ENCODE results near the gene CCDC142. TPM values are rescaled to one million over a fixed set of nuclear protein-coding genes. Genes with fewer than 3 reads are reported as not detected.
A peak's percentile ranks its signal among the peaks of the same experiment; 100 is the strongest.
"Not testable (repeated sequence)": the region's sequence is repeated elsewhere in the genome, so short reads cannot be mapped to it uniquely, and the experiment has no call there.

CCDC142 gene
- total RNA-seq, 1 donor from 2014 or later: 9.5 TPM

- H3K4me3 ChIP-seq (ENCODE audit: low read depth, low read length): no peak overlapping the region
- TF ChIP-seq, protein P1, sequence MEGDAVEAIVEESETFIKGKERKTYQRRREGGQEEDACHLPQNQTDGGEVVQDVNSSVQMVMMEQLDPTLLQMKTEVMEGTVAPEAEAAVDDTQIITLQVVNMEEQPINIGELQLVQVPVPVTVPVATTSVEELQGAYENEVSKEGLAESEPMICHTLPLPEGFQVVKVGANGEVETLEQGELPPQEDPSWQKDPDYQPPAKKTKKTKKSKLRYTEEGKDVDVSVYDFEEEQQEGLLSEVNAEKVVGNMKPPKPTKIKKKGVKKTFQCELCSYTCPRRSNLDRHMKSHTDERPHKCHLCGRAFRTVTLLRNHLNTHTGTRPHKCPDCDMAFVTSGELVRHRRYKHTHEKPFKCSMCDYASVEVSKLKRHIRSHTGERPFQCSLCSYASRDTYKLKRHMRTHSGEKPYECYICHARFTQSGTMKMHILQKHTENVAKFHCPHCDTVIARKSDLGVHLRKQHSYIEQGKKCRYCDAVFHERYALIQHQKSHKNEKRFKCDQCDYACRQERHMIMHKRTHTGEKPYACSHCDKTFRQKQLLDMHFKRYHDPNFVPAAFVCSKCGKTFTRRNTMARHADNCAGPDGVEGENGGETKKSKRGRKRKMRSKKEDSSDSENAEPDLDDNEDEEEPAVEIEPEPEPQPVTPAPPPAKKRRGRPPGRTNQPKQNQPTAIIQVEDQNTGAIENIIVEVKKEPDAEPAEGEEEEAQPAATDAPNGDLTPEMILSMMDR (IDR thresholded peaks at IDR 0.05; ENCODE audit: insufficient read depth, low read length, poor library complexity, severe bottlenecking): no peak
Observed at GRCh38 chr2:74461187-74462053, 21.4 kb downstream of the CCDC142 start.

DNA sequence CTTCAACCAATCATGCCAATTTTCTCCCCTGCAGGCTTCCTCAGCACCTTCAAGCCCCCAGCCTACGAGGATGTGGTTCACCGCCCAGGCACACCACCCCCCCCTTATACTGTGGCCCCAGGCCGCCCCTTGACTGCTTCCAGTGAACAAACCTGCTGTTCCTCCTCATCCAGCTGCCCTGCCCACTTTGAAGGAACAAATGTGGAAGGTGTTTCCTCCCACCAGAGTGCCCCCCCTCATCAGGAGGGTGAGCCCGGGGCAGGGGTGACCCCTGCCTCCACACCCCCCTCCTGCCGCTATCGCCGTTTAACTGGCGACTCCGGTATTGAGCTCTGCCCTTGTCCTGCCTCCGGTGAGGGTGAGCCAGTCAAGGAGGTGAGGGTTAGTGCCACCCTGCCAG, 22.6 kb downstream of the CCDC142 start:
- not testable (repeated sequence) for DNase-seq (ENCODE audit: low read depth); H3K4me3 ChIP-seq (ENCODE audit: low read depth, low read length); H3K27me3 ChIP-seq (ENCODE audit: control insufficient read depth, insufficient read depth, low read length); H3K36me3 ChIP-seq (ENCODE audit: control insufficient read depth, insufficient read depth, low read length)

More at GRCh38 chr2:74461187-74462053, 21.4 kb downstream of the CCDC142 start:
- no peak for DNase-seq (ENCODE audit: low read depth)
- Histone ChIP-seq H3K27me3 (ENCODE audit: control insufficient read depth, insufficient read depth, low read length) (no peaks in the 10 kb centered on the region), H3K36me3 (ENCODE audit: control insufficient read depth, insufficient read depth, low read length) (no peaks in the 10 kb centered on the region)

GRCh38 chr2:74459503-74460118, 23.2 kb downstream of the CCDC142 start:
- H3K4me3 ChIP-seq (ENCODE audit: low read depth, low read length): peak overlapping the region; percentile 88
- not testable (repeated sequence) for H3K27me3 ChIP-seq (ENCODE audit: control insufficient read depth, insufficient read depth, low read length); DNase-seq (ENCODE audit: low read depth)

GRCh38 chr2:74458938-74459363, 23.8 kb downstream of the CCDC142 start:
- Histone ChIP-seq H3K27me3 (ENCODE audit: control insufficient read depth, insufficient read depth, low read length) (no peaks in the 10 kb centered on the region), H3K36me3 (ENCODE audit: control insufficient read depth, insufficient read depth, low read length) (no peaks in the 10 kb centered on the region), H3K4me3 (ENCODE audit: low read depth, low read length) (peak overlapping the region; percentile 88)
- TF ChIP-seq, protein P1 (IDR thresholded peaks at IDR 0.05; ENCODE audit: insufficient read depth, low read length, poor library complexity, severe bottlenecking): no peak
- no peak for DNase-seq (ENCODE audit: low read depth)

More at GRCh38 chr2:74459503-74460118, 23.2 kb downstream of the CCDC142 start:
- H3K36me3 ChIP-seq (ENCODE audit: control insufficient read depth, insufficient read depth, low read length): not testable (repeated sequence)

DNA sequence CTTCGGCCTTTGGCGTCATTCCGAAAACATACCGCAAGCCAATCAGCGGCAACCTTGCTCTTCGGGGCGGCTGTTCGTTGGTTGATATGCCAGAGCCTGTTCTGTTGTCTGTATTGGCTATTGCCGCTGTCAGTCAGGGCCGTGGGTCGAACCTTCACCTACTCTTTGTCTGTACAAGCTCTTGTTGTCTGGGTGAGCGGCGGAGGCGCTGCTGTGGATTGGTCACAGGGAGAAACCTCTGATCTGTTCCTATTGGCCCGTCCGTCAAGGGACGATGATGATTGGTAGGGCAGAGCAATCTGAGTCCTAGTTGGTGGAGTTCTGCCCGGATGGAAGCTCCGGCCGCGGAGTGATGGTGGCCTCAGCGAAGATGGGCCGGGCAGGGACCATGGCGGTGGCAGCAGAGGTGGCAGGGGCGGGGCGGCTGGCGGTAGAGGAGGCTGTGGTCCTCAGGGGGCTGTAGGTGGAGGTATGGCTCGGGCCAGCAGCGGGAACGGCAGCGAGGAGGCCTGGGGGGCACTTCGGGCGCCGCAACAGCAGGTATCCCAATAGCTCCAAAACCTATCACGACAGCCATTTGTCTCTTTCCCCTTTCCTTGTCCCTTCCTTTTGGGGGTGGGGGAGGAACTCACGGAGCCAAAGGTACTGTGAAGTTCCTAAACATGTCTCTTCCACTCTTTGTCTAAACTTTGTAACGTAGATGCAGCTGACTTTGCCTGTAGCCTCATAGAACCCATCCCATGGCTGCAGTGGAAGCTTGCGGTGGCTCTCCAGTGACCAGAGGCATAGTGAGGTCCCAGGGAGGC, 24.5 kb downstream of the CCDC142 start, which contains the start of gene WBP1:
Gene WBP1 (plus strand): TSS at position 307 of the 806 bp plus-strand sequence. CDS start 165 bp downstream, at position 472.
- Histone ChIP-seq H3K36me3 (ENCODE audit: control insufficient read depth, insufficient read depth, low read length) (no peaks in the 10 kb centered on the region), H3K27me3 (ENCODE audit: control insufficient read depth, insufficient read depth, low read length) (no peaks in the 10 kb centered on the region)
- TF ChIP-seq, protein P1 (IDR thresholded peaks at IDR 0.05; ENCODE audit: insufficient read depth, low read length, poor library complexity, severe bottlenecking): no peak

GRCh38 chr2:74457549-74458131, 25.2 kb downstream of the CCDC142 start:
- no peaks in the 10 kb centered on the region for H3K36me3 ChIP-seq (ENCODE audit: control insufficient read depth, insufficient read depth, low read length)
- TF ChIP-seq, protein P1 (IDR thresholded peaks at IDR 0.05; ENCODE audit: insufficient read depth, low read length, poor library complexity, severe bottlenecking): no peak

More for the DNA sequence above, 24.5 kb downstream of the CCDC142 start, which contains the start of gene WBP1:
- peak; percentile 100 for DNase-seq (ENCODE audit: low read depth)
- H3K4me3 ChIP-seq (ENCODE audit: low read depth, low read length): peak within 1 kb of the TSS; percentile 88

More at GRCh38 chr2:74457549-74458131, 25.2 kb downstream of the CCDC142 start:
- Histone ChIP-seq H3K27me3 (ENCODE audit: control insufficient read depth, insufficient read depth, low read length) (no peaks in the 10 kb centered on the region), H3K4me3 (ENCODE audit: low read depth, low read length) (peak overlapping the region; percentile 58)
- DNase-seq (ENCODE audit: low read depth): no peak

Data from kidney epithelial cell (primary cell).